ENCODE data around the gene VDAC1.
A peak's percentile ranks its signal among the peaks of the same experiment; 100 is the strongest.
"Not testable (repeated sequence)": the region's sequence is repeated elsewhere in the genome, so short reads cannot be mapped to it uniquely, and the experiment has no call there.

Gene VDAC1

GRCh38 chr5:133963493-133964128 is 41.2 kb downstream of the VDAC1 start:
- no peak for DNase-seq

- no peak for DNase-seq
These were observed 41.8 kb downstream of the VDAC1 start for GRCh38 chr5:133962801-133963476.

GRCh38 chr5:133962131-133962530 is 42.6 kb downstream of the VDAC1 start:
- no peak for DNase-seq

GRCh38 chr5:133959643-133960042 is 45.1 kb downstream of the VDAC1 start:
- DNase-seq, result no peak

GRCh38 chr5:133957591-133957990 is 47.2 kb downstream of the VDAC1 start:
- DNase-seq, result no peak

- DNase-seq, result no peak
These were observed 47.7 kb downstream of the VDAC1 start for GRCh38 chr5:133957080-133957479.

GRCh38 chr5:133956196-133956595 is 48.6 kb downstream of the VDAC1 start:
- DNase-seq, result not testable (repeated sequence)

GRCh38 chr5:133953568-133954145 is 51.1 kb downstream of the VDAC1 start:
- DNase-seq, result no peak

GRCh38 chr5:133952729-133953567 is 51.8 kb downstream of the VDAC1 start:
- DNase-seq, result no peak

GRCh38 chr5:133950821-133951612 is 53.8 kb downstream of the VDAC1 start:
- DNase-seq, result no peak

GRCh38 chr5:133948721-133949120 is 56.1 kb downstream of the VDAC1 start:
- DNase-seq, result no peak

- no peak for DNase-seq
These were observed 57.3 kb downstream of the VDAC1 start for GRCh38 chr5:133947431-133947841.

- DNase-seq, result no peak
These were observed 59.2 kb downstream of the VDAC1 start for GRCh38 chr5:133945568-133945967.

- DNase-seq, result peak in 1 of 6 experiments; percentile 14
These were observed 60.3 kb downstream of the VDAC1 start for GRCh38 chr5:133944263-133945185.

GRCh38 chr5:133943475-133943817 is 61.3 kb downstream of the VDAC1 start:
- no peak for DNase-seq

- no peak for DNase-seq
These were observed 61.9 kb downstream of the VDAC1 start for GRCh38 chr5:133942614-133943474.

- no peak for DNase-seq
These were observed 63.1 kb downstream of the VDAC1 start for GRCh38 chr5:133941456-133942196.

- no peak for DNase-seq
These were observed 65.1 kb downstream of the VDAC1 start for GRCh38 chr5:133939668-133940067.

GRCh38 chr5:133938929-133939328 is 65.8 kb downstream of the VDAC1 start:
- DNase-seq, result no peak

All from stimulated activated naive CD4-positive, alpha-beta T cell (primary cell).